Karpas-422 (cell line): Measurements from ENCODE around the gene RBP2. TPM values are rescaled to one million over a fixed set of nuclear protein-coding genes. Genes with fewer than 3 reads are reported as not detected.

Experiments used
- DNase-seq: peaks from one replicate; pipeline ENCODE4 v3.0.0-alpha.2; 2015
- H2AFZ ChIP-seq: fragments of 200-600 bp; sonication (generic); 2 replicates; pipeline ENCODE4 v1.6.1; 2014; ENCODE audit warnings: antibody characterized with exemption, low read length, mixed read lengths
- H3K27ac ChIP-seq: fragments of 200-600 bp; sonication (generic); 2 replicates; pipeline ENCODE4 v1.5.1; 2014; ENCODE audit warnings: mild to moderate bottlenecking, low read length, moderate library complexity
- H3K27me3 ChIP-seq: fragments of 200-600 bp; sonication (generic); 2 replicates; pipeline ENCODE4 v1.6.1; 2014; ENCODE audit warnings: low read length, mixed read lengths
- H3K36me3 ChIP-seq: fragments of 200-600 bp; sonication (generic); 2 replicates; pipeline ENCODE4 v1.6.1; 2014; ENCODE audit warnings: low read length, mixed read lengths; ENCODE audit not compliant: insufficient read depth
- H3K4me1 ChIP-seq: fragments of 200-600 bp; sonication (generic); 2 replicates; pipeline ENCODE4 v1.6.1; 2014; ENCODE audit warnings: mild to moderate bottlenecking, low read length, mixed read lengths
- H3K4me2 ChIP-seq: fragments of 200-600 bp; sonication (generic); 2 replicates; pipeline ENCODE4 v1.6.1; 2014; ENCODE audit warnings: low read length, low read depth, mild to moderate bottlenecking; ENCODE audit not compliant: poor library complexity, severe bottlenecking
- H3K4me3 ChIP-seq: fragments of 200-600 bp; sonication (generic); 2 replicates; pipeline ENCODE4 v1.5.1; 2014; ENCODE audit warnings: mild to moderate bottlenecking, antibody characterized with exemption, low read length, mixed read lengths
- H3K79me2 ChIP-seq: fragments of 200-600 bp; sonication (generic); 2 replicates; pipeline ENCODE4 v1.6.1; 2014; ENCODE audit warnings: mild to moderate bottlenecking, low read length, mixed read lengths
- H3K9ac ChIP-seq: fragments of 200-600 bp; sonication (generic); 2 replicates; pipeline ENCODE4 v1.6.0; 2014; ENCODE audit warnings: low read length
- H3K9me2 ChIP-seq: fragments of 200-600 bp; sonication (generic), shearing (Covaris generic); replicated peaks from 2 replicates; pipeline ENCODE4 v1.6.0; 2014; ENCODE audit warnings: mild to moderate bottlenecking, low read length, moderate library complexity; ENCODE audit not compliant: insufficient read depth
- H3K9me3 ChIP-seq: fragments of 300-700, 200-600 bp; sonication (generic); 2 replicates; pipeline ENCODE4 v1.6.1; 2014; ENCODE audit warnings: low read length, mixed read lengths
- H4K20me1 ChIP-seq: fragments of 200-600 bp; sonication (generic); 2 replicates; pipeline ENCODE4 v1.6.1; 2014; ENCODE audit warnings: mild to moderate bottlenecking, antibody characterized with exemption, low read length, low read depth; ENCODE audit not compliant: insufficient read depth
- total RNA-seq: library from RNA; depleted of rRNA; stranded (reverse); fragments of >200 nt; shearing (Covaris generic); gene quantifications from 2 replicates; pipeline ENCODE4 v1.2.3, GENCODE V29; 2014; ENCODE audit warnings: low replicate concordance; rRNA removed

RBP2 gene
- not detected in 2 replicates for total RNA-seq

DNA sequence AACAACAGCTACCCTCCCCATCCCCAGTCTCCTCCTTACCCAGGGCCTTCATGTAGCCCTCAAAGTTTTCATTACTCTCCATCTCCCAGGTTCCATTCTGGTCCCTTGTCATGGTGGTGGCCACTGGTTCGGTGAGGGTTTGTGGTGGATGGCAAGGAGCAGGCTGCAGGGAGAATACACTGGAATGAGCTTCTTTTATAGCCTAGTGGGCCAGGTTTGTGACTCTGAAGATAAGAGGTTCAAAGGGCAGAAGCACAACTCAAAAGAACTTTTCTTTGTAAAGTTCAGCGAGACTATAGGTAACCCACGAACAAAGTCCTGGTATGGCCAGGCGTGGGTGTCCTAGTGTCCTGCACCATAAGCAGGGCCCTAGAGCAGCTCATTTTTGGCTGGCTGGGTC, at the start of gene RBP2:
Gene RBP2, minus strand, starts transcription at position 169 of the 400 bp plus-strand sequence. Its CDS starts 57 bp downstream, at position 112.
- Histone ChIP-seq H3K27me3 (no peaks in the 10 kb centered on the region), H3K9me3 (no peaks in the 10 kb centered on the region), H3K9me2 (no peaks in the 10 kb centered on the region), H3K9ac (no peak within 1 kb of the TSS), H3K4me1 (no peaks in the 10 kb centered on the region), H3K4me2 (no peak within 1 kb of the TSS), H2AFZ (no peak within 1 kb of the TSS), H4K20me1 (no peaks in the 10 kb centered on the region), H3K36me3 (no peaks in the 10 kb centered on the region), H3K4me3 (no peak within 1 kb of the TSS), H3K79me2 (no peaks in the 10 kb centered on the region), H3K27ac (no peak within 1 kb of the TSS)
- DNase-seq = no peak

DNA sequence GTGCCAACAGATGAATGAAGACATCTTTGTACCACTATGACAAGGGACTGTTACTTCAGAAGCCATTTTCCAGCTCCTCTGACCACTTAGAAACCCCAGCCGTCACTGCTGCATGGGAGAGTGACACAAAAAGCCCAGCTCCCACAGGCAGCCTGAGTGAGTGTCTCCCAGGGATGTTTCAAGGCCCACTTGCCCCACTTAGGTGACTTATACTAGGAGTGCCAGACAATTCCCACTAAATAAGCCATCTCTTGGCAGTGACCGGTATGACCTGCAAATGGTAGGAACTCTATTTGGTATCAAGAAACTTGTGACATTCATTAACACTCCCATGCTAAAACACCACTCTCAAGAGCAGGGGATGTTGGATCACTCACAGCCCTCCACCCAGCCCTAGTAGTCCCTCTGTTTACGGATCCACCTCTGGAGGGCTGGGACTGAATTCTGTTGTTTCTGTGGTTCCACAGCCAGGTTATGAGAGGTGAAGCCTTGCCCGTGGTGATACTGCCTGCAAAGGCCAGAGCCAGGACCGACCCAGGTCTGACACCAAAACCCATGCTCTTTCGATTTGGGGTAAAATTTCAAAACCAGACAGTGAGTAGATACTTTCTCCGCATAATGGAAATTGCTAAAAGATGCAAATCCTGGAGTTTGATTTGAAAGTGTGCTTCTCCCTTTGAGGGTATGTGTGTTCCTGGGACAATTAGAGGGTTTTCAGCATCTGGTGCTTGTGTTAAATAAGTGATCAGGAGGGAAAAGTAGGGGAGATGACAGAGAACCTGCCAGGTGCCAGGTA, 48.7 kb upstream of the RBP2 start:
- Histone ChIP-seq H3K27me3 (no peaks in the 10 kb centered on the region), H3K9me3 (no peaks in the 10 kb centered on the region), H3K4me2 (no peak overlapping the region), H3K9ac (no peak overlapping the region), H2AFZ (no peak overlapping the region), H3K4me1 (peaks cover 8% of the 10 kb centered on the region), H3K36me3 (no peaks in the 10 kb centered on the region), H3K9me2 (no peaks in the 10 kb centered on the region), H3K4me3 (no peak overlapping the region), H3K27ac (no peak overlapping the region), H3K79me2 (no peaks in the 10 kb centered on the region), H4K20me1 (no peaks in the 10 kb centered on the region)
- no peak for DNase-seq

DNA sequence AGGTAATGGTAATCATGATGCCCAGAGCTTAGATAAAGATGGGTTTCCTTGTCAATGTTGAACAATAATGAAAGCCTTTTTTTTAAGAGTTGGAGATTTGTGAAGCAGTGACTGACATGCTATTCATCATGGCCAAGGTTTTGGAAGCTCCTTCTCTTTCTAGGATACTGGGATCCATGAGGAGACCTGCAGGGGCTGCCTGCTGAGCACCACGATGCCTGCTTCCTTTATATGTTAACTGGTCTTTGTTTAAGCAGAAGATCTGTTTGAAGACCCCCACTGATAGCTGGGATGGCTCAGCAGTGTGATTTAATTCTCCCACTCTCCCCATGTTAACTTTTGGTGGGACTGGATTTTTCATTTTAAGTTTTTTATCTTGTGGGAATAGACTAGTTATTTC, 47.4 kb upstream of the RBP2 start:
- no peaks in the 10 kb centered on the region for H4K20me1 ChIP-seq
- H3K27ac ChIP-seq = no peak overlapping the region
- H3K4me2 ChIP-seq = no peak overlapping the region
- no peak overlapping the region for H3K9ac ChIP-seq
- H3K4me1 ChIP-seq = peaks cover 10% of the 10 kb centered on the region
- no peaks in the 10 kb centered on the region for H3K9me2 ChIP-seq
- H3K9me3 ChIP-seq = no peaks in the 10 kb centered on the region
- H3K79me2 ChIP-seq = no peaks in the 10 kb centered on the region
- H3K27me3 ChIP-seq = no peaks in the 10 kb centered on the region
- H3K4me3 ChIP-seq = no peak overlapping the region
- DNase-seq = no peak
- H3K36me3 ChIP-seq = no peaks in the 10 kb centered on the region
- no peak overlapping the region for H2AFZ ChIP-seq

DNA sequence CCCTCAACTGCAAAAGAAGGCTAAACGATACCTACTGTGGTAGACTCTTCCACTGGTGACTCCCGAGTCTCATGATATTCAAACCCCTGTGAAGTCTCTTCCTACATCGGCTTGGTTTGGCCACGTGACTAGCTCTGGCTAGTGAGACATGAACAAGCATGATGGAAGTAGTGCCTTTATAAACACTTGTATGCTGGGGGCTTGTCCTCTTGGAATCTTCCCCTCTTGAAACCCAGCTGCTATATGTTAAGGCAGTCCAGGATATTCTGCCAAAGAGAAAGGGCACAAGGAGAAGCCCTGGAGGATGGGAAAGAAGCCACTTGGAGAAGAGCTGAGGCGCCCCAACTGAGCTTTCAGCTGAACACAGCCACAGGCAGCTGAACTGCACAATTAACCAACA, 46.9 kb upstream of the RBP2 start:
- H3K4me2 ChIP-seq = no peak overlapping the region
- H3K27me3 ChIP-seq = no peaks in the 10 kb centered on the region
- H3K27ac ChIP-seq = no peak overlapping the region
- H4K20me1 ChIP-seq = no peaks in the 10 kb centered on the region
- H3K4me3 ChIP-seq = no peak overlapping the region
- no peak overlapping the region for H2AFZ ChIP-seq
- DNase-seq = no peak
- H3K9me3 ChIP-seq = no peaks in the 10 kb centered on the region
- no peak overlapping the region for H3K9ac ChIP-seq
- no peaks in the 10 kb centered on the region for H3K9me2 ChIP-seq
- H3K36me3 ChIP-seq = no peaks in the 10 kb centered on the region
- no peaks in the 10 kb centered on the region for H3K79me2 ChIP-seq
- peaks cover 10% of the 10 kb centered on the region for H3K4me1 ChIP-seq

DNA sequence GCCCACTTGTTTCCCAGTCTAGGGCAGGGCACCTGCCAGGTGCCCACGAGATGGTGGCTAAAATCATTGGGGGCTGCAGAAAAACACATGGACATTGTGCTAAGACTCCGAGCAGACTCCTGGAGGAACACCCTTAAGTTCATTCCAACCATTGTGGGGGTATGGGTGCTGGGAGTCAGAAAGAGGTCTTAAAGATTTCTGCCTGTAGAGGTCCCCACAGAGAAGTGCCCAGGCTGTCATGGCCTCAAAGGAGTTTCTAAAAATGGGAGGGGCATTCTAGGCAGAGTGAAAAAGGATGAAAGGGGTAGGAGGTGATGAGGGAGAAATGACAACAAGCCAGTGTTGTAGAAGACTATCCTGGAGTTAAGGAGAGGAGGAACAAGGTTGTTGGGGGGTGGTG, 46.1 kb upstream of the RBP2 start:
- Histone ChIP-seq H2AFZ (no peak overlapping the region), H3K27ac (no peak overlapping the region), H3K4me1 (peaks cover 10% of the 10 kb centered on the region), H3K79me2 (no peaks in the 10 kb centered on the region), H3K9me2 (no peaks in the 10 kb centered on the region), H3K27me3 (no peaks in the 10 kb centered on the region), H3K4me3 (no peak overlapping the region), H3K4me2 (no peak overlapping the region), H3K36me3 (no peaks in the 10 kb centered on the region), H3K9me3 (no peaks in the 10 kb centered on the region), H3K9ac (no peak overlapping the region), H4K20me1 (no peaks in the 10 kb centered on the region)
- peak; percentile 61 for DNase-seq

DNA sequence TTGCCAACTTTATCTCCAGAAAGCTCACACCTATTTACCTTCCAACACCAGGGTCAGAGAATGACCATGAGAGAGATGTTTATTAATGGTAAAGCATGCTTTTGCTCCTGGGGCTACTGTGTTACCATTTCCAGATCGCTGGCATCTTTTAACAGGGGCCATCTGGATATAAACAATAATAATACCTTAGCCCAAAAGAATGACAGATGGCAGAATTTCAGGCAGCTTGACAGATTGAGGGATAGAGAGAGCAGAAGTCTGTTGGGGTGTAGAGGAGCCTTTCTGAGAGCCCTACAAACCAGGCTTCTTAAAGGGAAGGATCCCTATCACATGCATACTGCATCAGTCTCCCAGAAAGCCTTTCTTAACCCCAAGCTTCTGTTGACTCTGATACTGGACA, 45.5 kb upstream of the RBP2 start:
- Histone ChIP-seq H3K4me1 (peaks cover 10% of the 10 kb centered on the region), H3K9me3 (no peaks in the 10 kb centered on the region), H3K9ac (no peak overlapping the region), H3K4me3 (no peak overlapping the region), H3K27me3 (no peaks in the 10 kb centered on the region), H3K36me3 (no peaks in the 10 kb centered on the region), H3K4me2 (no peak overlapping the region), H2AFZ (no peak overlapping the region), H3K27ac (no peak overlapping the region), H3K79me2 (no peaks in the 10 kb centered on the region), H4K20me1 (no peaks in the 10 kb centered on the region), H3K9me2 (no peaks in the 10 kb centered on the region)
- DNase-seq = no peak

DNA sequence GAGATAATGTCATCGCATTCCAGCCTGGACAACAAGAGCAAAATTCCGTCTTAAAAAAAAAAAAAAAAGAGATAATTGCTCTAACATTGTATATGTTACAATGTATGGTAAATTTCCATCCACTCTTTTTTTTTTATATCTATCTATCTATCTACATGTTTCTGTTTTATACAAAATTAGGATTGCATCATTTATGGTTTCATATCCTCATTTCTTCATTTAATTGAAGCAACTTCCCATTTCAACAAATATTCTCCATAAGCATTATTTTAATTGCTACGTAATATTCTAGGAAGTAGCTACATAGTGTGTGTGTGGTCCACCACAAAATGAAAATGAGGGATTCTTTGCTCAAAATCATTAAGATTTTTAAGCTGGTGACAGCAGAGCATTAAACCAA, 44.8 kb upstream of the RBP2 start:
- H3K36me3 ChIP-seq = no peaks in the 10 kb centered on the region
- H3K27me3 ChIP-seq = no peaks in the 10 kb centered on the region
- H3K27ac ChIP-seq = no peak overlapping the region
- no peaks in the 10 kb centered on the region for H4K20me1 ChIP-seq
- H3K4me2 ChIP-seq = no peak overlapping the region
- DNase-seq = peak; percentile 52
- H3K4me1 ChIP-seq = peaks cover 10% of the 10 kb centered on the region
- H3K9me2 ChIP-seq = no peaks in the 10 kb centered on the region
- H3K79me2 ChIP-seq = no peaks in the 10 kb centered on the region
- no peaks in the 10 kb centered on the region for H3K9me3 ChIP-seq
- H2AFZ ChIP-seq = no peak overlapping the region
- no peak overlapping the region for H3K4me3 ChIP-seq
- no peak overlapping the region for H3K9ac ChIP-seq

DNA sequence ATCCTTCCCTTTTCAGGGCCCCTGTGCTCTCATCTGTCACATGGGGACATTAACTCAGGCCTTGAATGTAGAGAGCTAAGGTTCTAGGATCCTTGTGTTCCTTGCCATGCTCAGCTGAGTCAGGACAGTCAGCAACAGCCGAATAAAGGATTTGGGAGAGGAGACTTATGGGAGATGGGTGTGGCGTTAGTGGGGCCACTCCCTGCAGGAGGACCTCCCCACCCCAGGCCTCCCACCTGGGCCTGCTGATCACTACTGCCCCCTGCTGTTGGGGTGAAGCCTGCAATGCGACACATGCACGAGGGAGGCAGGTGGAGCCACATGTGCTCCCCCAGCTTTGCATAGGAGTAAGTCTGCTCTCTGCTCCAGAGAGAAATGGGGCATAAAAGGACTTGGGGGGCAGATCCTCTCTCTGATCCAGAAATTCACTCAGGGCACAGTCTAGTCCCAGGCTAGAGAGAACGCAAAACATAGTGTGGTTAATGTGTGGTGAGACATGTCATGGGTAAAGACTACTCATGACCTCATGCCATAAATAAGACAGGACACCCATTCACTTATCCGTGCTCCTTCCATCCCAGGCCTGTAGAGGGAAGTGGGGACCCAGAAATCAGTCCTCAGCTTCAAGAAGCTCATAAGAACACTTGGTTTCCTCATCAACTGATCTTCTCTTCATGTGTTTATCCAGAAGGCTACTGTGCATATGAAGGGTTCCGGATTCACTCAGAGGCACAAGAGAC, 43.9 kb upstream of the RBP2 start:
- Histone ChIP-seq H3K4me2 (no peak overlapping the region), H3K36me3 (no peaks in the 10 kb centered on the region), H3K27me3 (no peaks in the 10 kb centered on the region), H3K9ac (no peak overlapping the region), H2AFZ (no peak overlapping the region), H3K79me2 (no peaks in the 10 kb centered on the region), H3K4me3 (no peak overlapping the region), H4K20me1 (no peaks in the 10 kb centered on the region), H3K9me2 (no peaks in the 10 kb centered on the region), H3K4me1 (peaks cover 10% of the 10 kb centered on the region), H3K9me3 (no peaks in the 10 kb centered on the region), H3K27ac (no peak overlapping the region)
- DNase-seq = peak; percentile 87
